Right lobe of liver (tissue), 4 donors: ENCODE results near the gene DIS3L2.

ENCODE experiments used
- POLR2A ChIP-seq: fragments of 450-650 bp; IDR thresholded peaks from one replicate; pipeline ENCODE4 v1.6.1; 2017; ENCODE audit warnings: antibody characterized with exemption, mild to moderate bottlenecking
- TF ChIP-seq, protein P1 (sequence below), 4 donors: fragments of 200-600 bp in 3 of 4; fragments of 450-650 bp in 1 of 4; IDR thresholded peaks; one replicate each; pipeline versions ENCODE4 v1.5.1 to v1.8.0; 2016 to 2022; ENCODE audit warnings: antibody characterized with exemption in 4 of 4, mild to moderate bottlenecking in 2 of 4
- donor health status: DM: no; HTN: no; CAD: no.
- donor health status: DM: no; HTN: no; CAD: no.
- donor health status: DM: no; HTN: yes; CAD: no.

DNA sequence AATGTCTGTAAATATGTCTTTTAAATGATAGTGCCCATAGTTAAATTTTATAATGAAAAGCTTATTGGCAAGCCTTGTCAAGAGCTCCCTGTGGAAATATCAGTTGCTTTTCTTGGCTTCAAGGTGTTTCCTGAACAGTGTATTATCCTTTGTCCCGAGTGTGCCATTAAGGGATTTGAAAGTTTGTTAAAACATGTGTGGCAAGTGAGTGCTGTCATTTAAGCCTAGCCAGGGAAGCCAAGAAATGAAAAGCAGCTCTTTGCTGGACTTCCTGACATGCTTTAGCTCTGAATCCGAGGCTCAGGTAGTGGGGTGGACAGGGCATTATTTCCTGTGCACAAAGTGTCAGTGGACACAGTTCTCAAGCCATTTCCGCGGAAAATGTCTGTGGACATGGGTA lies 111.5 kb downstream of the DIS3L2 start:
- no peak for TF ChIP-seq POLR2A
- TF ChIP-seq, protein P1, sequence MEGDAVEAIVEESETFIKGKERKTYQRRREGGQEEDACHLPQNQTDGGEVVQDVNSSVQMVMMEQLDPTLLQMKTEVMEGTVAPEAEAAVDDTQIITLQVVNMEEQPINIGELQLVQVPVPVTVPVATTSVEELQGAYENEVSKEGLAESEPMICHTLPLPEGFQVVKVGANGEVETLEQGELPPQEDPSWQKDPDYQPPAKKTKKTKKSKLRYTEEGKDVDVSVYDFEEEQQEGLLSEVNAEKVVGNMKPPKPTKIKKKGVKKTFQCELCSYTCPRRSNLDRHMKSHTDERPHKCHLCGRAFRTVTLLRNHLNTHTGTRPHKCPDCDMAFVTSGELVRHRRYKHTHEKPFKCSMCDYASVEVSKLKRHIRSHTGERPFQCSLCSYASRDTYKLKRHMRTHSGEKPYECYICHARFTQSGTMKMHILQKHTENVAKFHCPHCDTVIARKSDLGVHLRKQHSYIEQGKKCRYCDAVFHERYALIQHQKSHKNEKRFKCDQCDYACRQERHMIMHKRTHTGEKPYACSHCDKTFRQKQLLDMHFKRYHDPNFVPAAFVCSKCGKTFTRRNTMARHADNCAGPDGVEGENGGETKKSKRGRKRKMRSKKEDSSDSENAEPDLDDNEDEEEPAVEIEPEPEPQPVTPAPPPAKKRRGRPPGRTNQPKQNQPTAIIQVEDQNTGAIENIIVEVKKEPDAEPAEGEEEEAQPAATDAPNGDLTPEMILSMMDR (IDR thresholded peaks at IDR 0.05), result no peak
